HG02884 (cell line): Measurements from ENCODE around the gene FMNL3.
"Not testable (repeated sequence)": the region's sequence is repeated elsewhere in the genome, so short reads cannot be mapped to it uniquely, and the experiment has no call there.

Source experiments
- ATAC-seq: cut with Tn5 transposase; IDR thresholded peaks from one replicate; pipeline ENCODE4 v1.9.1; 2021; ENCODE audit warnings: mild to moderate bottlenecking, moderate library complexity; ENCODE audit not compliant: unreplicated experiment

Gene FMNL3

GRCh38 chr12:49609059-49609874, 97.9 kb downstream of the FMNL3 start:
- ATAC-seq = no peak

DNA sequence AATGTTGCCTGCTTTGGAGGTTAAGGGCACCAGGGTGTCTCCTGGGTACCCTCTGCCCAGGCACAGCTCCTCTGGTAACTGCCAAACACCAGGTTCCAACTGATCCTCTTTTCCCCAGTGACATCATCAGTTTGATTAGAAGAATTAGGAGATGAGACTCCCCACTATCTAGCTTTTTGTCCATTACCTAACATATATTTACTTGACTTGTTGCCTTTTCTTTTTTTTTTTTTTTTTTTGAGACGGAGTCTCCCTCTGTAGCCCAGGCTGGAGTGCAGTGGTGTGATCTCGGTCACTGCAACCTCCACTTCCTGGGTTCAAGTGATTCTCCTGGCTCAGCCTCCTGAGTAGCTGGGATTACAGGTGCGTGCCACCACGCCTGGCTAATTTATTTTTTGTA, 101.7 kb downstream of the FMNL3 start, which contains the start of gene FAM186B:
TSS of gene FAM186B (minus strand) at position 101 of the 400 bp plus-strand sequence. CDS start 162 bp downstream, outside the sequence.
- ATAC-seq = not testable (repeated sequence)

DNA sequence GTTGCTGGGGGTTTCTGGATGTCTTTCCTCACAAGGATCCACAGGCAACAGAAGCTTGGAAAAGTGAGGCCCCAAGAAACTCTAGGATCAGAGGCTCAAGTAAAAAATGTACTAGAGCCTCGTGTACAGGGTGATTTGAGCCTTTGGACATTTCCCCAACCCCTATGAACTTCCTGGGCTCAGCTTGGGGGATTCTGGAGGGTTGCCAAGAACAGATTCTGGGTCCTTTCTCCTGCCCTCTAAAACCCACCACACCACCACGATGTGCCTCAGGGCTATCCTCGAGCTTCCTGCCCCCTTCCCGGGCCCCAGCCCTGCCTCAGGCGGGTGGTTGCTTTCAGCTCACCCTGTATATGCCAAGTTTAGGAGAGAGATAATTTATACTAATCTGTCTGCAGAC, 102.3 kb downstream of the FMNL3 start:
- no peak for ATAC-seq

DNA sequence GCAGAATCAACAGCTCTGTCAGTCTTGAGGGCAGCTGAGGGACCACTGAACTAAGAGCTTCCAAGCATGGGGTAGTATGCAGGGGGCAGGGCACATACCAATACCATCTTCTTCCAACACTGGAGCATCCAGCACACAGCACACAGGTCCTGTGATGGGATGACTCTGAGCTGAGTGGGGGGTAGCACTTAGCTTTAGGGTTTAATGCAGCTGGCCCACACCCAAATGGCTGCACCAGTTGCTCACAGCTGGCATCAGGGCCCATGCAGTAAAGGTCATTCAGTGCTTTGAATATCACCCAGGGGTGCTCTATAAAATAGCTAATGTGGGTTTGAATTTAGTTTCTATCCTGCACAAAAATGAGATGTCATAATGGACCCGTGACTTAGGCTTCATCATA, 103.5 kb downstream of the FMNL3 start:
- no peak for ATAC-seq

GRCh38 chr12:49599961-49600360, 107.2 kb downstream of the FMNL3 start:
- no peak for ATAC-seq

DNA sequence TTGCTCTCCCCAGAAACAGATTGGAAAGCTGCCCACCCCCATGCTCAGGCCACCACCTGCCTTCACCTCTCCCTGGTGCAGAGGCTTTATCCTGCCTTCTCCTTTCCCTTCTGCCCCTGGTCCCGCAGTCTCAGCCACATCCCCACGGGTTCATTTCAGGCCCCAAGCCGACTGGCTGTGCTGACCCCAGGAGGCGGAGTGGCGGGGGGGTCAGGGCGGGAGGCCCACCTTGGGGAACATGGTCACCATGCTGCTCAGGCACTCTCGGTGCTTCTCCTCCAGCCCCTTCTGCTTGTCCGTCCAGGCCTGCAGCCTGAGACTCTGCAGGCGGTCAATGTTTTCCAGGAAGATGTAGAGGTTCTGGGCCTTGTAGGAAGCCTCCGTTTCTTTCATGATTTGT, 108.7 kb downstream of the FMNL3 start:
- ATAC-seq = no peak

- ATAC-seq = no peak
Observed at GRCh38 chr12:49588721-49589516, 118.3 kb downstream of the FMNL3 start.

GRCh38 chr12:49588281-49588680, 118.9 kb downstream of the FMNL3 start:
- no peak for ATAC-seq

GRCh38 chr12:49587174-49587908, 119.9 kb downstream of the FMNL3 start:
- ATAC-seq = no peak
